NCI-H774 (cell line): ENCODE results near the gene SYMPK.
"Not testable (repeated sequence)": the region's sequence is repeated elsewhere in the genome, so short reads cannot be mapped to it uniquely, and the experiment has no call there.

ENCODE experiments used
- DNase-seq: peaks from one replicate; lab custom pipeline; 2025; lab: John Stamatoyannopoulos, UW

The SYMPK gene

DNA sequence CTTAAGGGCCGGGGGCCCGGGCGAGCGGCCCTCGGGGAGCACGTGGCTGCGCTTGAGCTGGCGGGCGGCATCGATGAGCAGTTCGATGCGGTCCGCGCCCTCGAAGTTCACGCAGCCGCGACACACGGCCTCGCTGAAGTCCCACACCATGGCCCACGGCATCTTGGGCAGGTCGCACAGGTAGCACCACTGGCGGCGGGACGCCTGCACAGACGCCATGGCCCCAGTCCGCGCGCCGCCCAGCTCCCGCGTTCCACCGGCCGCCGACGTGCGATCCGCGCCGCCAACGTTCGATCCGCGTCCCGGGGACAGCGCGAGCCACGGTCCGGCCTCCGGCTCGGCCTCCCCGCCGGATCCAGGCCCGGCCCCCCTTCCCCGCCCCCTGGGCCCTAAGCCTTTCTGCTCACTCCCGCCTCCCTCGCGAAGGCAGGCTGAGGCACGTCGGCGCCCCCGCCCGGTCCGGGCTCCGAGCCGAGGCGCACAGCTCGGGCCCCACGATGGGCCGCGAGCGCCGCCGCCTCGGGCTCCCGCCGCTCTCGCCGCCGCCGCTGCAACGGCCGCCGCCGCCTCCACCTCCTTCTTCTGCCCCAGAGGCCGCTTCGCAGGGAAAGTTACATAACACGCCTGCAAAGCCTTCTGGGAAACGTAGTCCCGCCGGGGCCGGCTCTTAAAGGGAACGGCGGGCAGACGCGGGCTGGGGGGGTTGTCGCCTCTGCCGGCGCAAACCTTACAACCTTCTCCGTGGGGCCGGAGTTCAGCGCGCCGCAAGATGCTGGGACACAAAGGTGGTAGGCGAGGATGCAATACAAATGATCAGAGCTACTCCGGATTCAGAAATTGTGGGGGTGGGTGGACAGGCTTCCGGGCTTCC lies 22.8 kb upstream of the SYMPK start, which contains the start of gene IRF2BP1:
Gene IRF2BP1, minus strand, starts transcription at position 586 of the 871 bp plus-strand sequence. Its CDS starts 367 bp downstream, at position 219.
- DNase-seq, result peak; percentile 90

GRCh38 chr19:45884682-45885555 lies 22.0 kb upstream of the SYMPK start:
- DNase-seq, result no peak

- DNase-seq, result no peak
These were observed 21.1 kb upstream of the SYMPK start for GRCh38 chr19:45883881-45884681.

DNA sequence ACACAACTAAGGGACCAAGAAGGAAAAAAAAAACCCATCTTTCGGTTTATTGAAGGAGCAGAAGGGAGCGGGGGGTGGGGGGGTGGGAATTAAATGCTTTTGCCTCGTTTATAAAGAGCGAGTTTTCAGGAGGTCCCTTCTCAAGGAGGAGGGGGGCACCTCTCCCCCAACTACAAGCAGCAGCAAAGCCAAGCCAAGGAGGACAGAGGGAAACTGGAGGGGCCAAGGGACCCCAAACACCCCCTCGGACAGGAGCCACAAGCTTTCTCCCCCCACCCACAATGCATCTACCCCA lies 20.6 kb upstream of the SYMPK start:
- DNase-seq, result no peak

GRCh38 chr19:45882652-45883585 lies 20.0 kb upstream of the SYMPK start:
- peak; percentile 87 for DNase-seq

DNA sequence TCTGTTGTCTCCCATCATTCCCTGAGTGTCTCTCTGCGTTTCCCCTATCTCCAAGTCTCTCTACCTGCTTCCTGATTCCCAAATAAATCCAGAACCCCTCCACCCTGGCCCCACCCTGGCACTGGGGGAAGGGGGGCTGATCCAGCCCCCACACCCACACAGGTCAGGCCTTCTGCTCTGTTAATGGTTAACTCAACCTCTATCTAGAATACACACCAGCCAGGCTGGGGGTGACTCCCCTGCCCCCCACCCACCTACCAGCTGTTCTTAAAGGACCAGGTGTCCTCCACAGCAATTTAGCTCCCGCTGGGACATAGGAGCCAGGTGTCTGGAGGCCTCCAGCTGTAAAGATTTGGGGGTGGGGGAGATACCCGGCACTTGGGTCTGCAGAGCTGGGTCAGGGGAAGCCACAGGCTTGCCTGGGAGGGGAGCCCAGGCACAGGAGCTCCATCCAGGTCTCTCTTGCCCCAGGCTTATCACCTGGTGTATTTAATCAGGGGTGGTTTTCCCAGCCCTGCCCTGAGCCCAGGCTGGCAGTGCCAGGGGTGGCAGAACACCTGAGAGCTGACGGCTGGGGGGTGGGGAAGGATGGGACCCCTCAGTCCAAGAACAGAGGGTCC lies 19.1 kb upstream of the SYMPK start:
- peak; percentile 6 for DNase-seq

DNA sequence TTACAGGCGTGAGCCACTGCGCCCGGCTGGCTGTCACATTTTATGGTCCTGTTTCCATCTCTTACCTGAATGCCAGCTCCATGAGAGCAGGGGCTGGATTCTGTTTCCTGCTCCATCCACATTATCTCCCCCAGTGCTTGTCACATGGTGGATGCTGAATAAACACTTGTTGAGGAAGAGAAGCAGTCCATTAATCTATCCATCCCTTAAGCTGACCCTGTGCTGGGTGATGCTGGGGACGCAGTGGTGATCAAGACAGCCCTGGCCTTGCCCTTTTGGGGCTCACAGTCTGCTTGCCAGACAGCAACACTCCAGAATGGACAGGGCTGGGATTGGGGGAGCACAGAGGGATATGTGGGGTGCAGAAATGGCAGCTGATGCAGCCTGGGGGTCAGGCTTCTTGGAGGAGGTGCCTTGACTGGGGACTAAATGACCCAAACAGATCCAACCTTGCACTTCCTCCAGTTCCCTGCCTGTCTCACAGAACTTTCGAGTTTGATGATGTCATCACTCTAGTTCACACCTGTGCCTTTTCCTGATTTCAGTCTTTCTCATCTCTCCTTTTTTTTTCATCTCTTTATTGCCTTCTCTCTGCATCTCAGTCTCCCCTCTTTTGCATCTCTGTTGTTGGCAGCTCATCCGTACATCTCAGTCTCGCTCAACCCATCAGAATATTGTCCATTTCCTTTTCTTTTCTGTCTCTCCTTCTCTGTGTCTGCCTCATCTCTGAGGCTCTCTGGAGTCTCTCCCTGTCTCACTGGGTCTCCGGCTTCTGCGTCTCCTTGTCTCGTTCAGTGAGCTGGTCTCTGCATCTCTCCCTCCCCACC lies 18.3 kb upstream of the SYMPK start:
- DNase-seq, result no peak

DNA sequence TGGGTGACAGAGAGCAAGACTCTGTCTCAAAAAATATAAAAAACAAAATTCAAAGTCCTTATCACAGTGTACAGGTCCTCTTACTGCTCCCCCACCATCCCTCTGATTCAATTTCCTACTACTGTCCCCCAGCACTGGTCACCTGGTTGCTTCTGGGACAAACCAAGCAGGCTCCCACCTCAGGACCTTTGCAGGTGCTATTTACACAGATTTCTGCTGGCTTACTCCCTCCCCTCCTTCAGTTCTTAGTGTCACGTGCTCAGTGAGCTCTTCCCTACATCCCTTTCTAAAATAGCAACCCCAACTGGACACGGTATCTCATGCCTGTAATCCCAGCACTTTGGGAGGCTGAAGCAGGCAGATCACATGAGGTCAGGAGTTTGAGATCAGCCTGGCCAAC lies 17.0 kb upstream of the SYMPK start:
- no peak for DNase-seq

DNA sequence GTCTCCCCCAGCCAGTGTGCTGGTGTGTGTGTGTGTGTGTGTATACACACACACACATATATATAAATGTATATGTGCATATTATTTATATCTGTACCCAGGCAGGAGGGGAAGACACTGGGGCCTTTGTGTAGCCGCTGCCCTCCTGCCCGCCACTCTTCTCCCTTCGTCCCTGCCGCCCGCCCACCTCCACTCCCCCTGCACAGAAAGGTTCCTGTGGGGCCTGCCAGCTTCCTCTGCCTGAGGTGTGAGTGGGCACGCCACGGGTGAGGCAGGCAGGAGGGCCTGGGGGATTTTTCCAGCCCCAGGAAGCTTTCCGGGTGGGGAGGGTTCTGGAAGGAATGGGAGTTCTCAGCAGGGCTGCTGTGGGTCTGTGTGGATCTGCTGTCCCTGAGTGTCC lies 16.1 kb upstream of the SYMPK start:
- no peak for DNase-seq

DNA sequence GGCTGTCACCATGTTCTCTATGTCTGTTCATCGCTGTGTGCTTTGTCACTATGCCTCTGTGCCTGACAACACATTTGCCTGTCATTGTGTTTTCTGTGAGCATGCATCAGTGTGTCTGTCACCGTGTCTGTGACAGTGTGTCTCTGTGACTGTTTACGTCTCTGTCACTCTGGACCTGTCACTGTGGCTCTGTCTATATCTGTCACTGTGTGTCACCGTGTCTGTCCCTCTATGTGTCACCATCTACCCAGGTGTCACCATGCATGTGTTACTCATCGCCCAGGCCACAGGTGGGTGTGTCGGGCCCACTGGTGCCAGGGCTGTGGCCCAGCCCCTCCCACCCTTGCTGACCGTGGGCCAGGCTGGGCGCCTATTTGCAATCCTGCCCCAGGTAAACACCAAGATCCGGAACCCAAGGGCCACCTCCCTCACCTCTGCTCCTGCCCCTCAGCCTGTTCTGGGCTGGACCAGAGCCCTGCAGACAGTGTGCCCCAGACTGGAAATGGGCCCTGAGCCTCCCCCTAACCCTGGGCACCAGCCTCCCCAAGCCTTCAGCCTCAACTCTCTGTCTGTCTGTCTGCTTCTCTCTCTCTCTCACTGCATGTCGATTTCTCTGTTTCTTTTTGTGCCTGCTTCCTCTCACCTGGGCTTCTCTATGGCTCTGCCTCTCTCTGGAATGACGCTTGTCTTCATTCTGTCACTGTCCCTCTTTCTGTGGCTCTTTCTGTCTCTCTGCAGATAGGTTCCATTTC lies 15.3 kb upstream of the SYMPK start:
- DNase-seq, result no peak

DNA sequence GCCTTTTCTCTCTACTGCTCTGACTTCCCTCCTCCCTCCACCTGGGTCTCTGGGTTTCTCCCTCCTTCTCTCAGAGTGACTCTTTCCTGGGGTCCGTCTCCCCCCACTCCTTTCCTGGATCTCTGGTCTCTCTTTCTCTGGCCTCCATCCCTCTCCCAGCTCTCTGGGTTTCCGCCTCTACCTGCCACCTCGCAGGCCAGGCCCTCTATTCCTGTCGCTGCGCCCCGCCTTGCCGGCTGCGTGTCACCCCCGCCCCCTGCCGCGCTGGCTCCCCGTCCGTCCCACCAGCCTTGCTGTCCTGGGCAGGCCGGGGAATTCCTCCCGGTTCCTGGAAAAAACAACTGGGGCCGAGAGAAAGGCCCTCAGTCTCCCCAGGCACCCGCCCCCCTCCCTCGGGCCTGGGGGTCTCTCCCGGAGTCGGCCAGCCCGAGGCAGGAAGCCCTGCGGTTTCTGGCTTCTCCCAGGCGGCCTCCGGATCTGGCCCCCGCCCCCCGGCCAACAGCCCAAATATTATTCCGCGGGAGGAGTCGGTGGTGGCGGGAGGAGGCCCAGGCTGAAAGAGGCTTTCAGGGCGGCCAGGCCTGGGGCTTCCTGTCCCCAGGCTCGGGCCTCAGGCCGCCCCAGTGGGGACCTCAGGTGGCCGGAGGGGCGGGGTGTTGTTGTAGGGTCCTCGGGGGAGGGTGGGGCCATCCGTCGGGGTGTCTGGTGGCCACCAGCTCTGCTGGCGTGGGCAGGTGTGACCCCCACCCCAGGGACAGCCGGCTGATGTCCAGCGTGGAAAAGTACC lies 13.7 kb upstream of the SYMPK start:
- no peak for DNase-seq

DNA sequence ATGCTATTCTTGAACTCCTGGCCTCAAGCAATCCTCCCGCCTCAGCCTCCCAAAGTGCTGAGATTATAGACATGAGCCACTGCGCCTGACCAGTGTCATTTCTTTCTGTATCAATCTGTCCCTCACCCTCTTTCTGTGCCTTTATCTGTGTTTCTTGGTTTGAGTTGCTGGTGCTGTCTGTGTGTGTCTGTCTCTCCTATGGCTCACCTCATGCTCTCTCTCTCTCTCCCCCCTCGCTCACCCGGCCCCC lies 13.1 kb upstream of the SYMPK start:
- no peak for DNase-seq

DNA sequence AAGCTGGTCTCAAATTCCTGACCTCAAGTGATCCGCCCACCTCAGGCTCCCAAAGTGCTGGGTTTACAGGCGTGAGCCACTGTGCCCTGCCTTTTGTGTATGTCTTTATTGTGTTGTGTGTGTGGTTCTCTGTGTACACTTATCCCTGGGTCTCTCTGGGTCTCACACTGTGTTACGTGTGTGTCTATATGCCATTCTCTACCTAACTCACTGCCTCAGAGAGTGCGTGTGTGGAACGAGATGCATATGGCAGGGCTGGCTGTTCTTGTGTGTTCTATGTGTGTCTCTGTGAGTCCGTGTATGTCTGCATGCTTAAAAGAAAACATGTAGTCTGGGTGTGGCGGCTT lies 11.6 kb upstream of the SYMPK start:
- DNase-seq, result no peak

GRCh38 chr19:45873219-45873772 lies 10.3 kb upstream of the SYMPK start:
- no peak for DNase-seq

- no peak for DNase-seq
These were observed 9.4 kb upstream of the SYMPK start for GRCh38 chr19:45872095-45872919.

DNA sequence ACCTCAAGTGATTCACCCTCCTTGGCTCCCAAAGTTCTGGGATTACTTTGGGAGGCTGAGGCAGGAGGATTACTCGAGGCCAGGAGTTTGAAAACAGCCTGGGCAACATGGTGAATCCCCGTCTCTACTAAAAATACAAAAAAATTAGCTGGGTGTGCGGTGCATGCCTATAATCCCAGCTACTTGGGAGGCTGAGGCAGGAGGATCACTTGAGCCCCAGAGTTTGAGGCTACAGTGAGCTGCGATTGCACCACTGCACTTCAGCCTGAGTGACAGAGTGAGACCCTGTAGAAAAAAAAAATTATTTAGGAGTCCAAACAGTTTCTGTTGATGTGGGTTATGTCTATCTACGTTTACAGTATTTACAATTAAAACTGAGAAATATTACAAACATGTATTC lies 7.9 kb upstream of the SYMPK start:
- no peak for DNase-seq

GRCh38 chr19:45867241-45867640 lies 4.3 kb upstream of the SYMPK start:
- DNase-seq, result not testable (repeated sequence)
